Measurements from ENCODE around the gene ADGRV1. TPM values are rescaled to one million over a fixed set of nuclear protein-coding genes. Genes with fewer than 3 reads are reported as not detected.
A peak's percentile ranks its signal among the peaks of the same experiment; 100 is the strongest.
"Not testable (repeated sequence)": the region's sequence is repeated elsewhere in the genome, so short reads cannot be mapped to it uniquely, and the experiment has no call there.

Gene ADGRV1
- polyA plus RNA-seq, 3 donors, result 8.4 to 12.8 (median 12.4) TPM

DNA sequence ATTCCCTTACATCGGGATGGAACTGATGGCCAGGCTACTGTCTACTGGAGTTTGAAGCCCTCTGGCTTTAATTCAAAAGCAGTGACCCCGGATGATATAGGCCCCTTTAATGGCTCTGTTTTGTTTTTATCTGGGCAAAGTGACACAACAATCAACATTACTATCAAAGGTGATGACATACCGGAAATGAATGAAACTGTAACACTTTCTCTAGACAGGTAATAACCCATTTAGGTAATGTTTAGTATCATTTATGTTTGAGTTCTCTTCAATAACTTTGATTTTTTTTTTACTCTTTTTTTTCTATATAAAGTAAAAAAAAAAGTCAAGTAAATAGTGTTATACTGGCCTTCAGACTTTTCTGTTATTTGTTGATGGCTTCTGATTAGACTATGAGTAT is 79.1 kb downstream of the ADGRV1 start:
- DNase-seq (ENCODE audit: extremely low read depth in 1 of 11, low read depth in 9 of 11, low spot score in 4 of 11), result no peak

- DNase-seq (ENCODE audit: extremely low read depth in 1 of 11, low read depth in 9 of 11, low spot score in 4 of 11), result no peak
These were observed 80.3 kb downstream of the ADGRV1 start for GRCh38 chr5:90638878-90639277.

DNA sequence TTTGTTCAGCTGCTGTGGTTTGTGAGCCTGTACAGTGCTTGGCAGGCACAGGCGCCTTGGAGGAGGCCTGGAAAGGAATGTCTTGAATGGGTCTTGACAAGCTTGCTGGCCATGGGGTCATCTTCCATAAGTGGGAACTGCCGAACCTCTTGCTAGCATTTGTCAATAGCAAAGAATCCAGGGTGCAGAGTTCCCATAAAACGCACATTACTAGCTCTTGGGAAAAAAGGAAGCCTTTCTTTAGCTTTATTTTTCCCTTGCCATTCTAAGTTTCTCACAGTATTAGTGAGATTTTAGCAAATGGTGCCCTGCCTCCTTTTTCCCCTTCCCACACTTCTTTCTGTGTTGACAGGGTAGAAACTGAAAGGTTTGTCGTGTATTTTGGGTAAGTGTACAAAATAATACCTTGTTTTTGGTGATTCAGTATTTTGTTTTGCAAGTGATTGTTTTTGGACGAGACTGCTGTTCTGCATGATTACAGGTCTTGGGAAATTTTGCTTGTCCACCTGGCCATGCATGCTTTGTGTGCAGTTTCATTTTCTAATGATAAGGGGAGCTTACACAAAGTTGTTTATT is 82.0 kb downstream of the ADGRV1 start:
- DNase-seq (ENCODE audit: extremely low read depth in 1 of 11, low read depth in 9 of 11, low spot score in 4 of 11), result no peak

DNA sequence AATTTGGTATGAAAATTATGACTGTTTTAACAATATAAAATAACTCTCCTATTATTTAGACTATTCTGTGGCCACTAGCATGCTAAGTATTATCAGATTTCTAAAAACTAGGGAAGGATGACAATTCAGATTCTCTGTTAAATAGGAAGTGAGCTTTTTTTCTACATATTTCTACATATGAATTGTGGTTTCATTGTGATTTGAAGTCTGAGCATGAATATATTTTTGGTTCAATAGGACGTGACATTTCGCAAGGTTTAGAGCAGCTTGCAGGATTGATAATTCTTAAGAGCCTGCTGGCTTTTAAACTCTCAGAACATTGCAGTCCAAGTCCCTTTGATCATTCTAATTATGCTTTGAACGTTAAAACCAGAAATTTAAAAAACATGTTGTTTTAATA is 82.9 kb downstream of the ADGRV1 start:
- DNase-seq (ENCODE audit: extremely low read depth in 1 of 11, low read depth in 9 of 11, low spot score in 4 of 11), result no peak

DNA sequence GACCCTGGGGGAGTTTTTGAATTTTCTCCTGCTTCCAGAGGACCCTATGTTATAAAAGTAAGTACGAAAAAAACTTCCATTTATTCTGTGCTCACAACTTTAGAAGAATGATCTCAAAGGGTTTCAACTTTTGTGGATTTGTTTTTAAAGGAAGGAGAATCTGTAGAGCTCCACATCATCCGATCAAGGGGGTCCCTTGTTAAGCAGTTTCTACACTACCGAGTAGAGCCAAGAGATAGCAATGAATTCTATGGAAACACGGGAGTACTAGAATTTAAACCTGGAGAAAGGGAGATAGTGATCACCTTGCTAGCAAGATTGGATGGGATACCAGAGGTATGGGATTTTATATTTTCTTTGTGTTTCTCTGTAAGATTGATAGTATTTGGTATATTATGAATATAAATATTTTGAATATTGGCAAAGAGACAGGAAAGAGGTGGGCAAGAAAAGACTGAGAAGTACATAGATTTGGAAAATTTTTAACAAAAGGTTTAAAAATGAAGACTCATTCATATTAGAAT is 84.2 kb downstream of the ADGRV1 start:
- DNase-seq (ENCODE audit: extremely low read depth in 1 of 11, low read depth in 9 of 11, low spot score in 4 of 11), result no peak

DNA sequence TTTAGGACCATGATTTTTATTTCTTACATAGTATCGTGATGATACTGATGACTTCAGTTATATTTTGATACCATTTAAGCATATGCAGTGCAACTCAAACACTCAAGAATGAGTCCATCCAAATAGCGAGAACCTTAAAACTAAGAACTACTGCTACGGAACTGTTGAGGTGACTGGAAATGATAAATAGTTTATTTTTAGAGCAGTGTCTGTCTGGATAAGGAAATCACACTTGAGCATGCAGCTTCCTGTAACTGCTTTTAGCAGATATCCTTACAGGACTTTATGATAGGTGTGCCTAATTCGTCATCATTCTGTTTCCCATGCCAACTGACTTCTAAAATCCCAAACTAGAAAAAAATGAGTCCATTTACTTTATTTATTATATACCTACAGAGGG is 85.5 kb downstream of the ADGRV1 start:
- DNase-seq (ENCODE audit: extremely low read depth in 1 of 11, low read depth in 9 of 11, low spot score in 4 of 11), result no peak

- DNase-seq (ENCODE audit: extremely low read depth in 1 of 11, low read depth in 9 of 11, low spot score in 4 of 11), result peak in 4 of 11 donors; percentile 2 to 8 (median 6)
These were observed 86.5 kb downstream of the ADGRV1 start for GRCh38 chr5:90645024-90645610.

- no peak for DNase-seq (ENCODE audit: extremely low read depth in 1 of 11, low read depth in 9 of 11, low spot score in 4 of 11)
These were observed 92.2 kb downstream of the ADGRV1 start for GRCh38 chr5:90650767-90651166.

DNA sequence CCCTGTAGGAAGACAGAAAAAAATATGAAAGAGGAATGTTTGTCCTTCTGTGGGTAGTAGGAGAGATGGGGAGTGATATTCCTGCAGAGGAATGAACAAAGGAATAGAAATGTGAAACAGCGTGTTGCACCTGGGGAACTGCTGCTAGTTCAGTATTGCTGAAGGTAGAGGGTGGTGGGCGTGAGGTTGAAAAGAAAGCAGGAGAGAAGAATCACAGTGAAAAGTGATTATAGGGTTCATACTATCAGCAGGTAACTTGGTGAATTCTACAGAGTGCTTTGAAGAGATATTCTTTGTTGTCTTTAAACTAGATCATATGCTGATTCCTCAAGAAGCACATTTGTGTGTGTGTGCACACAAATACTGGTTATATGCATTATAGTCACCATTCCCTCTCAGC is 95.6 kb downstream of the ADGRV1 start:
- no peak for DNase-seq (ENCODE audit: extremely low read depth in 1 of 11, low read depth in 9 of 11, low spot score in 4 of 11)

GRCh38 chr5:90655423-90655822 is 96.8 kb downstream of the ADGRV1 start:
- no peak for DNase-seq (ENCODE audit: extremely low read depth in 1 of 11, low read depth in 9 of 11, low spot score in 4 of 11)

GRCh38 chr5:90657030-90657429 is 98.4 kb downstream of the ADGRV1 start:
- DNase-seq (ENCODE audit: extremely low read depth in 1 of 11, low read depth in 9 of 11, low spot score in 4 of 11), result no peak

- DNase-seq (ENCODE audit: extremely low read depth in 1 of 11, low read depth in 9 of 11, low spot score in 4 of 11), result no peak
These were observed 99.2 kb downstream of the ADGRV1 start for GRCh38 chr5:90657788-90658187.

DNA sequence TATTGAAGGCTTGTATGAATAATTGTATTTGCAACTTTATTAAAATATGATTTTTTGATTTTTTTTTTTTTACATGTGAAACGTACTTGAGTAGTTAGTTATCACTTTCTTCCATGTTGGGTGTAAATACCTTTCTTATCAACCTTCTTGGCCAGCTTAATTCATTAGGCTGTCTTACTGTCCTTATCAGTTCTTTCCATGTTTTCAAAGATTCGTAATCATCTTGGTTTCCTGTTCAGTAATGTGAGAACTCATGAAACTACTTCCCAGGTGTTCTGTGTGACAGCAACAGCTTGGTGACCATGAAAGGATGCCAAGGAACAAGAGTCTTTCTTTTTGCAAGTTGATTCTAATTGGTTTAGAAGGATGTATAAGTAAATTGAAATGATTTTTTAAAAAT is 100.0 kb downstream of the ADGRV1 start:
- DNase-seq (ENCODE audit: extremely low read depth in 1 of 11, low read depth in 9 of 11, low spot score in 4 of 11), result no peak

DNA sequence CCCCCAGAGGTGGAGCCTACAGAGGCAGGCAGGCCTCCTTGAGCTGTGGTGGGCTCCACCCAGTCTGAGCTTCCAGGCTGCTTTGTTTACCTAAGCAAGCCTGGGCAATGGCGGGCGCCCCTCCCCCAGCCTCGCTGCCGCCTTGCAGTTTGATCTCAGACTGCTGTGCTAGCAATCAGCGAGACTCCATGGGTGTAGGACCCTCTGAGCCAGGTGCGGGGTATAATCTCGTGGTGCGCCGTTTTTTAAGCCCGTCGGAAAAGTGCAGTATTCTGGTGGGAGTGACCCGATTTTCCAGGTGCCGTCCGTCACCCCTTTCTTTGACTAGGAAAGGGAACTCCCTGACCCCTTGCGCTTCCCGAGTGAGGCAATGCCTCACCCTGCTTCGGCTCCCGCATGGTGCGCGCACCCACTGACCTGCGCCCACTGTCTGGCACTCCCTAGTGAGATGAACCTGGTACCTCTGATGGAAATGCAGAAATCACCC is 109.5 kb downstream of the ADGRV1 start:
- not testable (repeated sequence) for DNase-seq (ENCODE audit: extremely low read depth in 1 of 11, low read depth in 9 of 11, low spot score in 4 of 11)

GRCh38 chr5:90675222-90675621 is 116.6 kb downstream of the ADGRV1 start:
- no peak for DNase-seq (ENCODE audit: extremely low read depth in 1 of 11, low read depth in 9 of 11, low spot score in 4 of 11)

DNA sequence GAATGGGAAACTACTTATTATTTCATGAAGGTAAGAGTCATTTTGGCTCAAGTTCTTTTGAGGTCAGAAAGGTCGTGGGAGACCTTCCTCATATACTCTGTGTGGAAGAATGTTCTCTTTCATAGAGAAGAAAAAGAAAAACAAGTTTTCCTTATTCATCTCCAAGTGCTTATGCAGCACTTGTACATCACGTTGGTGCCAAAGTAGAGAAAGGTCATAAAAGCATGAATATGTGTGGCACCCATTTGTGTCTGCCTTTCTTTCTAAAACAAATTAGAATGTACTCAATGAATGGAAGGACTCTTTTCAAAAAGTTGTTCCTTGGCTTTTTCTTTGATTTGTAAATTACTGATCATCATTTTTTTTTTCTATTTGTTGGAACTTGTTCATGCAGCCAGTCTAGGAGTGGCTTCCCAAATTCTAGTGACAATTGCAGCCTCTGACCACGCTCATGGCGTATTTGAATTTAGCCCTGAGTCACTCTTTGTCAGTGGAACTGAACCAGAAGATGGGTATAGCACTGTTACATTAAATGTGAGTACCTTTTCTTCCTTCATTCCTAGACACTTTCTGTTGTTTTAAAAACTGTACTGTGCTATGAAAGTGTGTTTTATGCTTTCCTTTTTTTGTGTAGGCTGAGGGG is 122.4 kb downstream of the ADGRV1 start:
- DNase-seq (ENCODE audit: extremely low read depth in 1 of 11, low read depth in 9 of 11, low spot score in 4 of 11), result no peak

DNA sequence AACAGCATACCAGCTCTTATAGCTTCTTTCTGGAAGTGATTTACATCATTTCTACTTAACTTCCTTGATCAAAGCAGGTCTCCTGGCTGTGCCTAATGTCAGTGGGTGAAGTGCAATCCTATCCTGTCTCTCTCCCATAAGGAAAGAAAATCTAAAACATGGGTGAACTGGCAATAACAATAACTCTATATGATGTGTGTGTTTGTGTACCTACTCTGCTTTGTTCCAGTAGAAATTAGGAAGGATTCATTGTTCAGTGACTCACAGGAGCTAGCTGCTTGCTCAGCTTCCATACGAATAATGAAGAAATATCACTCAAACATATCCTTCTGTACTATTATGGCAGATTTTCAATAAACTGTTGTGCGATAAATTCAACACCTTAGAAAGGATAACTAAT is 123.7 kb downstream of the ADGRV1 start:
- DNase-seq (ENCODE audit: extremely low read depth in 1 of 11, low read depth in 9 of 11, low spot score in 4 of 11), result no peak

- no peak for DNase-seq (ENCODE audit: extremely low read depth in 1 of 11, low read depth in 9 of 11, low spot score in 4 of 11)
These were observed 126.9 kb downstream of the ADGRV1 start for GRCh38 chr5:90685425-90686022.

GRCh38 chr5:90686363-90686762 is 127.8 kb downstream of the ADGRV1 start:
- DNase-seq (ENCODE audit: extremely low read depth in 1 of 11, low read depth in 9 of 11, low spot score in 4 of 11), result not testable (repeated sequence)

DNA sequence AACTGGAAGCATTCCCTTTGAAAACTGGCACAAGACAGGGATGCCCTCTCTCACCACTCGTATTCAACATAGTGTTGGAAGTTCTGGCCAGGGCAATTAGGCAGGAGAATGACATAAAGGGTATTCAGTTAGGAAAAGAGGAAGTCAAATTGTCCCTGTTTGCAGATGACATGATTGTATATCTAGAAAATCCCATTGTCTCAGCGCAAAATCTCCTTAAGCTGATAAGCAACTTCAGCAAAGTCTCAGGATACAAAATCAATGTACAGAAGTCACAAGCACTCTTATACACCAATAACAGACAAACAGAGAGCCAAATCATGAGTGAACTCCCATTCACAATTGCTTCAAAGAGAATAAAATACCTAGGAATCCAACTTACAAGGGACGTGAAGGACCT is 128.9 kb downstream of the ADGRV1 start:
- DNase-seq (ENCODE audit: extremely low read depth in 1 of 11, low read depth in 9 of 11, low spot score in 4 of 11), result not testable (repeated sequence)
